Lower lobe of right lung (tissue), 2 donors: Measurements from ENCODE around the gene SRSF12. TPM values are rescaled to one million over a fixed set of nuclear protein-coding genes. Genes with fewer than 3 reads are reported as not detected.
"Not testable (repeated sequence)": the region's sequence is repeated elsewhere in the genome, so short reads cannot be mapped to it uniquely, and the experiment has no call there.

Experiments
- ATAC-seq, 2 donors: fragments of 200-7000 bp; cut with Tn5 transposase; one replicate each; pipeline ENCODE4 v1.9.1; 2020 to 2022; ENCODE audit warnings: mild to moderate bottlenecking in 2 of 2, moderate library complexity in 2 of 2
- DNase-seq: peaks from one replicate; pipeline ENCODE4 v3.0.0-alpha.2; 2020
- H3K27ac ChIP-seq: fragments of 200-600 bp; one replicate; pipeline ENCODE4 v1.8.0; 2022
- H3K27me3 ChIP-seq: fragments of 200-600 bp; one replicate; pipeline ENCODE4 v1.8.0; 2022; ENCODE audit warnings: low read depth
- H3K36me3 ChIP-seq: fragments of 200-600 bp; one replicate; pipeline ENCODE4 v1.8.0; 2022; ENCODE audit warnings: mild to moderate bottlenecking
- H3K4me1 ChIP-seq: fragments of 200-600 bp; one replicate; pipeline ENCODE4 v1.8.0; 2022
- H3K4me3 ChIP-seq: fragments of 200-600 bp; one replicate; pipeline ENCODE4 v1.8.0; 2022; ENCODE audit warnings: mild to moderate bottlenecking
- H3K9me3 ChIP-seq: fragments of 200-600 bp; one replicate; pipeline ENCODE4 v1.8.0; 2022
- intact Hi-C: fragments of 100-400 bp; cut with DNase I; formaldehyde crosslinking; loops from one replicate; pipeline ENCODE4 v1.11.0; 2022
- total RNA-seq: library from RNA; stranded (reverse); fragmentation: NEBNext Ultra II Directional; extraction: Animal tissue kit (Norgen Biotek cat#: 25700); gene quantifications from one replicate; pipeline ENCODE4 v1.2.1, GENCODE V29; 2021
- TF ChIP-seq, protein P1 (sequence below): fragments of 200-600 bp; IDR thresholded peaks from one replicate; pipeline ENCODE4 v1.8.0; 2022; ENCODE audit warnings: antibody characterized with exemption, mild to moderate bottlenecking
- donor health status: DM: no; HTN: yes; CAD: no; lungs with severe emphysema.

SRSF12 gene
- total RNA-seq, 1 donor from 2014 or later, result not detected

DNA sequence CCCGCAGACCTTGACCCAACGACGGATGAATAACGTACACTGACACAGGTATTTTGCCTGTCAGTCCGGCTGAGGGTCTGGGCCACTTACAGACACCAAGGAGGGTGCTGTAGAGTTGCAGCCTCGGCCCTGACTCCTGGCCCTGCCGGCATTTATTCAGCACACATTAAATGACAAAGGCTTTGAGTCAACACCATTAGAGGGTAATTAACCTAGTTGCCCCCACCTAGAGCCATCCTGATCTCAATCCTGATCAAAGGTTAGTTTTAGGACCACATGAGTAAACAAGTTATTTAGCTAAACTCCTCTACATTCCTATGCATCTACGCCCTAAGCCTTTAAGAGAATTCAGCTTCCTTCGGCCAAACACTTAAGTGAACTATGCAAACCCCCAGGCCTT is 16.1 kb upstream of the SRSF12 start:
- TF ChIP-seq, protein P1, sequence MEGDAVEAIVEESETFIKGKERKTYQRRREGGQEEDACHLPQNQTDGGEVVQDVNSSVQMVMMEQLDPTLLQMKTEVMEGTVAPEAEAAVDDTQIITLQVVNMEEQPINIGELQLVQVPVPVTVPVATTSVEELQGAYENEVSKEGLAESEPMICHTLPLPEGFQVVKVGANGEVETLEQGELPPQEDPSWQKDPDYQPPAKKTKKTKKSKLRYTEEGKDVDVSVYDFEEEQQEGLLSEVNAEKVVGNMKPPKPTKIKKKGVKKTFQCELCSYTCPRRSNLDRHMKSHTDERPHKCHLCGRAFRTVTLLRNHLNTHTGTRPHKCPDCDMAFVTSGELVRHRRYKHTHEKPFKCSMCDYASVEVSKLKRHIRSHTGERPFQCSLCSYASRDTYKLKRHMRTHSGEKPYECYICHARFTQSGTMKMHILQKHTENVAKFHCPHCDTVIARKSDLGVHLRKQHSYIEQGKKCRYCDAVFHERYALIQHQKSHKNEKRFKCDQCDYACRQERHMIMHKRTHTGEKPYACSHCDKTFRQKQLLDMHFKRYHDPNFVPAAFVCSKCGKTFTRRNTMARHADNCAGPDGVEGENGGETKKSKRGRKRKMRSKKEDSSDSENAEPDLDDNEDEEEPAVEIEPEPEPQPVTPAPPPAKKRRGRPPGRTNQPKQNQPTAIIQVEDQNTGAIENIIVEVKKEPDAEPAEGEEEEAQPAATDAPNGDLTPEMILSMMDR, result no peak
- Histone ChIP-seq H3K36me3 (no peaks in the 10 kb centered on the region), H3K9me3 (no peaks in the 10 kb centered on the region), H3K4me3 (no peak overlapping the region), H3K27ac (no peak overlapping the region), H3K4me1 (no peaks in the 10 kb centered on the region), H3K27me3 (no peaks in the 10 kb centered on the region)
- no peak for DNase-seq
- intact Hi-C loops, result no loop called here
- ATAC-seq, result no peak

DNA sequence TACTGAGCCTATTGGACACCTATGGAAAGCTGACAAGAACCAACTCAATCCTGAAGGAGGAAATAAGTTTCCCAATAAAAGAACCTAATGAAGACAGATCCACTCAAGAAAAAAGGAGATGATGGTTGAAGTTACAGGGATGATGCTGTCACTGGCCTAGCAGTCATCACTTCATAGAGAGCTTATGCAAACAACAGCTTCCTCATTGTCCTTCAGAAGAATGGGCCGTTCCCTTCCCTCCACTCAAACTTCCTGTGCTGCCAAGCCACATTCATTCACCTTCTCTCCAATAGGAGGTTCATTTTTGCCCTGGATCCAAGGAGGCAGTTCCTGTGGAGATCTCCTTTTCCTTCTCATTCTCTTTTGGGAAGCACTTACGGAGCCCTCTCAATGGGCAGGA is 14.2 kb upstream of the SRSF12 start:
- ATAC-seq (no peak), DNase-seq (no peak)
- no peak overlapping the region for H3K27ac ChIP-seq
- H3K36me3 ChIP-seq, result no peaks in the 10 kb centered on the region
- no peaks in the 10 kb centered on the region for H3K4me1 ChIP-seq
- H3K9me3 ChIP-seq, result peaks cover 5% of the 10 kb centered on the region
- TF ChIP-seq, protein P1, result no peak
- H3K4me3 ChIP-seq, result no peak overlapping the region
- no peaks in the 10 kb centered on the region for H3K27me3 ChIP-seq
- intact Hi-C loops, result no loop called here

DNA sequence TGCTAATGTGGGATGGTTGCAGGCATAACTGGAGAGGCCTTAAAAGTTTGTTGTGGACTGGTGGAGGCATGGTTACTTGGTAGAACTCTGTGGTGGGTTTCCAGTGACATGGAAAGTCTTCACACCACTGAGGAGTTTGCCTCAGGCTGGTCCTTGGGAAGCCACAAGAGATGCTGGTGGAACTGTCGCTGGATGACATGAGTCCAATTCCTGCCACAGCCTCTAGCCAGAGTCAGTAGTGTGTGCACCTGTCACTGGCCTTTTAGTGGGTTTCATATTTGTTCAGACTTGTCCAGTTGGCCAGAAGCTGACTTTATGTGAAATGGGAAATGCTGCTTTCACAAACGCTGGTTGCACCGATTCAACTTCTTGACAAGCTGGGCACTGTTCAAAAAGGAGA is 13.7 kb upstream of the SRSF12 start:
- no peaks in the 10 kb centered on the region for H3K27me3 ChIP-seq
- no peaks in the 10 kb centered on the region for H3K36me3 ChIP-seq
- no peaks in the 10 kb centered on the region for H3K4me1 ChIP-seq
- intact Hi-C loops, result no loop called here
- no peak for ATAC-seq
- DNase-seq, result no peak
- H3K9me3 ChIP-seq, result peaks cover 5% of the 10 kb centered on the region
- TF ChIP-seq, protein P1, result no peak
- no peak overlapping the region for H3K27ac ChIP-seq
- no peak overlapping the region for H3K4me3 ChIP-seq

DNA sequence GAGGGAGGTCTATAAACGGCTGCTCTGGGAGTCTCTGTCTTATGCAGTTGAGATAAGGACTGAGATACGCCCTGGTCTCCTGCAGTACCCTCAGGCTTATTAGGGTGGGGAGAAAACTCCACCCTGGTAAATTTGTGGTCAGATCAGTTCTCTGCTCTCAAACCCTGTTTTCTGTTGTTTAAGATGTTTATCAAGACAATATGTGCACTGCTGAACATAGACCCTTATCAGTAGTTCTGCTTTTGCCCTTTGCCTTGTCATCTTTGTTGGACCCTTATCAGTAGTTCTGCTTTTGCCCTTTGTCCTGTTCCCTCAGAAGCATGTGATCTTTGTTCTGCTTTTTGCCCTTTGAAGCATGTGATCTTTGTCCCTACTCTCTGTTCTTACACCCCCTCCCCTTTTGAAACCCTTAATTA is 10.4 kb upstream of the SRSF12 start:
- H3K27ac ChIP-seq, H3K36me3 ChIP-seq, H3K4me3 ChIP-seq, intact Hi-C loops, H3K9me3 ChIP-seq, H3K4me1 ChIP-seq, DNase-seq, H3K27me3 ChIP-seq, ATAC-seq: not testable (repeated sequence)

DNA sequence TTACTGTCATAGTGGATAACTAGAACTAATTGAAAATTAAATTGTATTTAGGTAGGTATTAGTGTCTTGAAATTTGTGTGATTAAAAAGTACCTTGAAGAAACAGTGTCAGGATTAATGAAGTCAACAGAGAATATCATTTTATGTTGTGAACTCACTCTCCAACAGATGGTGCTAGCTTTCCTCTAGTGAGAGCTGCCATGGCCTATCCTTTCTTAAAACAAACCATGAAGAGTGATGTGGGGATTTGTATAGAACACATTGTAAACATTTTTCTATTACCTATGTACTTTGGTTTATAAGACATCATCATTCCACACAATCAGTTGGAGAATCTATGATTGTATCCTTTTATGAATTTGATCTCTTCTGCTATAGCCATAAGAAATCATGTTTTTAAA is 4.8 kb upstream of the SRSF12 start:
- no peak overlapping the region for H3K27ac ChIP-seq
- H3K4me1 ChIP-seq, result no peaks in the 10 kb centered on the region
- H3K36me3 ChIP-seq, result no peaks in the 10 kb centered on the region
- H3K9me3 ChIP-seq, result no peaks in the 10 kb centered on the region
- DNase-seq (no peak), ATAC-seq (no peak)
- no peaks in the 10 kb centered on the region for H3K27me3 ChIP-seq
- H3K4me3 ChIP-seq, result no peak overlapping the region
- TF ChIP-seq, protein P1, result peak; percentile 15
- intact Hi-C loops, result no loop called here

DNA sequence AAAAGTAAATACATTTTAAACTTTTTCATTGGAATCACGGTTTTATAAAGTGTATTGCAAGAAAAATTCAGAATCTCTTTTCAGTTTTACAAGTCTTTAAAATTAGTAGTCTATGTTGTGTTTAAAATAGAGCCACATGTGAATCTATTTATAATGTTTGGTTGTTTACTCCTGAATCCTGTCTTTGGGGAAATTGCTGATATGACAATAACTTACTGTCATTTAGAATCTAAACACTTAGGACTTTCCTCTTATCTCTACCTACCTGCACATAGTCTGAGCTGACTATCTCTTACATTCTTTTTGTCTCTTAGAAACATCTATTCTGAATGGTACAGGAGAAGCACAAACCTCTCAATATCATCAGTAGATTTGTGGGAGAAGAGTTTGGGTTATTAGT is 4.1 kb upstream of the SRSF12 start:
- ATAC-seq, result no peak
- H3K36me3 ChIP-seq, result no peaks in the 10 kb centered on the region
- intact Hi-C loops, result no loop called here

More for the DNA sequence above, 4.1 kb upstream of the SRSF12 start:
- Histone ChIP-seq H3K4me1 (peaks cover 3% of the 10 kb centered on the region), H3K27me3 (no peaks in the 10 kb centered on the region), H3K27ac (no peak overlapping the region), H3K4me3 (no peak overlapping the region), H3K9me3 (no peaks in the 10 kb centered on the region)
- no peak for DNase-seq
- TF ChIP-seq, protein P1, result no peak
